CD4-positive, CD25-positive, alpha-beta regulatory T cell (primary cell): ENCODE results near the gene GRK1. TPM values are rescaled to one million over a fixed set of nuclear protein-coding genes. Genes with fewer than 3 reads are reported as not detected.

ENCODE experiments used
- ATAC-seq, 2 donors: fragments of 150-1000 bp; cut with Tn5 transposase; one replicate each; pipeline ENCODE4 v1.10.0; 2021; ENCODE audit warnings: low read depth in 2 of 2, moderate number of reproducible peaks in 2 of 2, moderate library complexity in 1 of 2
- DNase-seq, 3 donors: peaks; one replicate each; pipeline versions ENCODE4 v3.0.0 to v3.0.0-alpha.2; 2012 to 2022; ENCODE audit warnings: mixed read lengths in 1 of 3
- H3K27ac ChIP-seq: one replicate; pipeline ENCODE4 v1.7.0; 2013; ENCODE audit warnings: mild to moderate bottlenecking, low read length; ENCODE audit not compliant: insufficient read depth, poor library complexity, severe bottlenecking
- H3K27me3 ChIP-seq: one replicate; pipeline ENCODE4 v1.7.0; 2013; ENCODE audit warnings: low read length; ENCODE audit not compliant: control insufficient read depth, insufficient read depth
- H3K36me3 ChIP-seq: one replicate; pipeline ENCODE4 v1.7.0; 2013; ENCODE audit warnings: mild to moderate bottlenecking, low read length, moderate library complexity; ENCODE audit not compliant: control insufficient read depth, insufficient read depth
- H3K4me1 ChIP-seq: 2 replicates; pipeline ENCODE4 v1.7.0; 2013; ENCODE audit warnings: mild to moderate bottlenecking, low read length; ENCODE audit not compliant: insufficient read depth, control insufficient read depth, poor library complexity, severe bottlenecking
- H3K4me3 ChIP-seq: one replicate; pipeline ENCODE4 v1.7.0; 2013; ENCODE audit warnings: low read depth, mild to moderate bottlenecking, low read length, moderate library complexity
- H3K9me3 ChIP-seq, 2 experiments: 1 replicate in 1 of 2; 2 replicates in 1 of 2; pipeline ENCODE4 v1.7.0; 2013; ENCODE audit warnings: low read length in 2 of 2, mild to moderate bottlenecking in 1 of 2, moderate library complexity in 1 of 2; ENCODE audit not compliant: control insufficient read depth in 2 of 2
- H3K27ac Mint-ChIP-seq, 3 donors: one replicate each; pipeline ENCODE4 v1.8.0; 2020 to 2022; ENCODE audit warnings: mild to moderate bottlenecking in 3 of 3, mixed read lengths in 3 of 3, moderate library complexity in 2 of 3
- H3K27me3 Mint-ChIP-seq: one replicate; pipeline ENCODE4 v1.8.0; 2022; ENCODE audit warnings: mild to moderate bottlenecking, mixed read lengths
- H3K36me3 Mint-ChIP-seq: one replicate; pipeline ENCODE4 v1.8.0; 2020; ENCODE audit warnings: mixed read lengths
- H3K4me1 Mint-ChIP-seq, 4 donors: one replicate each; pipeline ENCODE4 v1.8.0; 2020 to 2022; ENCODE audit warnings: mixed read lengths in 4 of 4, mild to moderate bottlenecking in 1 of 4
- H3K4me3 Mint-ChIP-seq, 4 donors: one replicate each; pipeline ENCODE4 v1.8.0; 2020 to 2022; ENCODE audit warnings: mild to moderate bottlenecking in 4 of 4, mixed read lengths in 4 of 4, moderate library complexity in 3 of 4
- H3K9me3 Mint-ChIP-seq, 7 donors: one replicate each; pipeline ENCODE4 v1.8.0; 2020 to 2022; ENCODE audit warnings: mixed read lengths in 7 of 7, mild to moderate bottlenecking in 3 of 7, moderate library complexity in 2 of 7
- polyA plus RNA-seq, 4 donors: library from polyadenylated mRNA; unstranded; fragments of 300-500 nt; fragmentation: Illumina TruSeq; gene quantifications; one replicate each; pipeline ENCODE4 v1.2.3, GENCODE V29; 2021
- total RNA-seq: library from RNA; stranded (reverse); gene quantifications from one replicate; pipeline ENCODE4 v1.2.3, GENCODE V29; 2022

GRK1 gene
- total and polyA plus RNA-seq, 5 donors from 2014 or later = not detected

DNA sequence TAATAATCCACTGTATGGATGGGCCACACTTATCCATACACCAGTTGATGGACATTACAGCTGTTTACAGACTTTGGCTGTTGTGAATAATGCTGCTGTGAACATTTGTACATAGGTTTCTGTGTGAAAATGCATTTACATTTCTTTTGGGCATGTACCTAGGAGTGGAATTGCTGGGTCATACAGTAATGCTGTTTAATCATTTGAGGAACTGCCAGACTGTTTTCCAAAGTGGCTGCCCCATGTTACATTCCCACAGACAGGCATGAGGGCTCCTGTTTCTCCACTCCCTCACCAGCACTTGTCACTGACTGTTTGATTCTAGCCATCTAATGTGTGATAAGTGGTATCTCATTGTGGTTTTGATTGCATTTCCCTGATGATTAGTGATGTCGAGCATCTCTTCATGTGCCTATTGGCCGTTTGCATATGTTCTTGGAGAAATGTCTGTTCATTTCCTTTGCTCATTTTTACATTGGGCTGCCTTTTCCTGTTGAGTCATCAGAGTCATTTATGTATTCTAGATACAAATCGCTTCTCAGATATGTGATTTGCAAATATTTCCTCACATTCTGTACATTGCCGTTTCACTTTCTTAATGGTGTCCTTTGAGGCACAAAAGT lies 104.8 kb downstream of the GRK1 start:
- no peaks in the 10 kb centered on the region for H3K9me3 ChIP-seq
- no peaks in the 10 kb centered on the region for H3K4me1 ChIP-seq
- peaks cover 0 to 9% (median 0%) of the 10 kb centered on the region in 7 donors for H3K9me3 Mint-ChIP-seq
- H3K4me3 Mint-ChIP-seq = no peak overlapping the region
- H3K27me3 ChIP-seq = no peaks in the 10 kb centered on the region
- no peak overlapping the region for H3K27ac ChIP-seq
- ATAC-seq = peak; percentile 12 to 42
- H3K36me3 Mint-ChIP-seq = no peaks in the 10 kb centered on the region
- peaks cover 0 to 12% (median under 1%) of the 10 kb centered on the region in 4 donors for H3K4me1 Mint-ChIP-seq
- H3K27me3 Mint-ChIP-seq = no peaks in the 10 kb centered on the region
- DNase-seq = peak in 1 of 3 donors; percentile 47
- no peaks in the 10 kb centered on the region for H3K36me3 ChIP-seq
- no peak overlapping the region for H3K4me3 ChIP-seq
- no peak overlapping the region for H3K27ac Mint-ChIP-seq

DNA sequence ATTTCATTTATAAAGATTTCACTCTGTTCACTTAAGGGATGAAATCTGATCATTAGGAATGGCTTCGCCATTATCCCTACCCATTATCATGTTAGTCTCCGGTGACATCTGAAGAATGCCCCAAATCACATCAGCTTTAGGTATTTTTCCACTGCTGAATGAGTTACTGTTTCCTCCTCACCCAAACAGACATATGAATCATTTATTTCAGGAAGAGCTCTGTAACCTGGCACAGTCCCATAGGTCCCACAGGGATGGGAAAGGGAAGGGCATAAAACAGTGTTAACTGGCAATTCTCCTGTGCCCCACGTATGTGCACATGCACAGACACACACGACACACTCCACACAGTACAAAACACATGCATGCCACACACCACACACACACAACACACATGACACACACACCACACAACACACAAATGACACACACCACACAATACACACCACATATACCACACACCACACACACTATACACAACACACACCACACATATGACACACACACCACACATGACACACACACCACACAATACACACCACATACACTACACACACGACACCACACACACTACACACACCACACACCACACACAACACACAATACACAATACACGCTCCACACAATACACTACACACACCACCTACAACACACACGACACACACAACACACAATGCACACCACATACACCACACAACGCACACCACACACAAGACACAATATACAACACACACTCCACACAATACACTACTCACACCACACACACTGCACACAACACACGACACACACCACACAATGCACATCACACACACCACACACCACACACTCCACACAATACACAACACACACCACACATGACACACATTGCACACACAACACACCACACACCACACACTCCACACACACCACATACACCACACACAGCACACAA lies 107.4 kb downstream of the GRK1 start:
- no peak for ATAC-seq
- Mint-ChIP-seq H3K36me3 (no peaks in the 10 kb centered on the region), H3K4me1 (peaks cover 0 to 12% (median under 1%) of the 10 kb centered on the region in 4 donors), H3K27me3 (peaks cover 5% of the 10 kb centered on the region), H3K9me3 (peaks cover 0 to 9% (median 0%) of the 10 kb centered on the region in 7 donors), H3K4me3 (no peak overlapping the region), H3K27ac (no peak overlapping the region)
- DNase-seq = no peak
- Histone ChIP-seq H3K4me1 (no peaks in the 10 kb centered on the region), H3K4me3 (no peak overlapping the region), H3K27ac (no peak overlapping the region), H3K27me3 (peaks cover 2% of the 10 kb centered on the region), H3K9me3 (no peaks in the 10 kb centered on the region), H3K36me3 (no peaks in the 10 kb centered on the region)

DNA sequence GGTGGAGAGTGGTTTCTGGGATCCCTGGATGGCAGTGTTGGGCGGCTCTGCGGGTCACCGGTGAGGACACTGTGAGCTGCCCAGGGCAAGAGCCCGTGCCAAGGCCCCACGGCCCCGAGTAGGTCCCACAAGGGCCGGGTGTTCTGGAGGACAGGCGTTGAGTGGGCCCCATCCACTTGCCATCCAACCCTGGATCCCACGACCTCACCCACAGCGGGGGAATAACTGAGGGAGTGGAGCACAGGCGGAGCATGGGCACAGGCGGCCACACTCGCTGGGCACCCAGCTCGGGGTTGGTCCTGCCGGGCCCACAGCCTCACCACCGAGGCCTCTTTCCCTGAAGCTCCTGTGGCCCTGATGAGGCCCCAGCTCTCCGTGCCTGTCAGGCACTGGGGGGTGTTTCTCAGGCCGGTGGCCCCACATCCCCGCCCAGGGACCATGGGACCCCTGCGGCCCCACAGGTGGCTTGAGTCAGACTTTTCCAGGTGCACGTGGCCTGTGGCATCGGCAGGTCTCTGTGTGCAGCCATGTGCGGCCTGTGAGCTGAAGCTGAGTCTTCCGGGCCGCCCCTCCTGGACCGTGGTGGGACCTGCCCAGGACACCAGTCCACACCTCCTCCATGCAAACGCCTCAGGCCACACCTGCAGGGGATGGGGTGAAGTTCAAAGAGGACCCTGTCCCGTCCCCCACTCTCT lies 108.6 kb downstream of the GRK1 start:
- DNase-seq (no peak), ATAC-seq (no peak)
- peaks cover 5% of the 10 kb centered on the region for H3K27me3 Mint-ChIP-seq
- peaks cover 0 to 9% (median 0%) of the 10 kb centered on the region in 7 donors for H3K9me3 Mint-ChIP-seq
- Histone ChIP-seq H3K4me1 (no peaks in the 10 kb centered on the region), H3K27ac (no peak overlapping the region), H3K4me3 (no peak overlapping the region), H3K36me3 (no peaks in the 10 kb centered on the region), H3K27me3 (peaks cover 2% of the 10 kb centered on the region), H3K9me3 (no peaks in the 10 kb centered on the region)
- peaks cover 0 to 12% (median under 1%) of the 10 kb centered on the region in 4 donors for H3K4me1 Mint-ChIP-seq
- H3K27ac Mint-ChIP-seq = no peak overlapping the region
- no peak overlapping the region for H3K4me3 Mint-ChIP-seq
- no peaks in the 10 kb centered on the region for H3K36me3 Mint-ChIP-seq

DNA sequence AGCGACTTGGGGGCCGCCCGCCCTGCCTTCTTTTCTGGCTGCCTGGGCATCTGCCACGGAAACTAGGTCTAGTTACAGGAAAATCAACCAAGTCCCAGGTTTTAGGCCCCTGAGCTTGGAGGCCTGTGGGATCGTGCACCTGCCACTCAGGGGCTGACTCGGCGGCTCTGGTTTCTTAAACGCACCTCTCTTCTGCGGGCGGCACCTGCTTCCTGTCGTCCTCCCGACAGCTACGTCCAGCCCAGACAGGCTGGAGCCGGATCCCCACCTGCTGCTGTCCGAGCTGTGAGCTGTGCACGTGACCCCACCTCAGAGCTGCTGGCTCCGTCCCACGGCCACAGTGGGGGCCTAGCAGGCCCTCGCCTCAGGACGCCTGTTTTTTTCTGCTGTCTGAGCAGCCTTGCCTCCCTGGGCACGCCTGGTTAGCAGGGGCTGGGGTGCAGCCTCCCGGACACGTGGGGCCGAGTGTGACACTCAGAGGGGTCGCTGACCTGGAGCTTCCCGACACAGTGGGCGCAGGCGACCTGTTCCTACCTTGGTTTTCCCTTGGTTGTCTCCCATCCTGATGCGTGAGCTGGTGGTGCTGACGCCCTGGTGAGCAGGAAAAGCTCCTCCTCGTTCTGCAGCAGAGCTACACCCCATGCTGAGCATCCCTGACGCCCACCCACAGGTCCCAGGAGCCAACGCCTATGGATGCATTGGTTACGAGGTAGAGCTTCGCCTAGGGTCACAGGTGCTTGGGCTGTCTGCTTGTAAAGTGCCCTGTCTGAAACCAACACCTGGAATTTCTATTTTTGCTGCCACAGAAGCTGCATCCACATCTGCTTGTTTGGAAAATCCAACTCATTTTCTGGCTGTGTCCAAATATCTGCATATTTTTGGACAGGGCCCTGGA lies 109.5 kb downstream of the GRK1 start:
- H3K4me1 Mint-ChIP-seq = peaks cover 0 to 12% (median under 1%) of the 10 kb centered on the region in 4 donors
- Histone ChIP-seq H3K4me3 (no peak overlapping the region), H3K27me3 (peaks cover 2% of the 10 kb centered on the region), H3K27ac (no peak overlapping the region), H3K4me1 (no peaks in the 10 kb centered on the region), H3K36me3 (no peaks in the 10 kb centered on the region), H3K9me3 (no peaks in the 10 kb centered on the region)
- H3K27ac Mint-ChIP-seq = no peak overlapping the region
- H3K4me3 Mint-ChIP-seq = no peak overlapping the region
- no peak for ATAC-seq
- peaks cover 5% of the 10 kb centered on the region for H3K27me3 Mint-ChIP-seq
- no peaks in the 10 kb centered on the region for H3K36me3 Mint-ChIP-seq
- peaks cover 0 to 9% (median 0%) of the 10 kb centered on the region in 7 donors for H3K9me3 Mint-ChIP-seq
- no peak for DNase-seq

DNA sequence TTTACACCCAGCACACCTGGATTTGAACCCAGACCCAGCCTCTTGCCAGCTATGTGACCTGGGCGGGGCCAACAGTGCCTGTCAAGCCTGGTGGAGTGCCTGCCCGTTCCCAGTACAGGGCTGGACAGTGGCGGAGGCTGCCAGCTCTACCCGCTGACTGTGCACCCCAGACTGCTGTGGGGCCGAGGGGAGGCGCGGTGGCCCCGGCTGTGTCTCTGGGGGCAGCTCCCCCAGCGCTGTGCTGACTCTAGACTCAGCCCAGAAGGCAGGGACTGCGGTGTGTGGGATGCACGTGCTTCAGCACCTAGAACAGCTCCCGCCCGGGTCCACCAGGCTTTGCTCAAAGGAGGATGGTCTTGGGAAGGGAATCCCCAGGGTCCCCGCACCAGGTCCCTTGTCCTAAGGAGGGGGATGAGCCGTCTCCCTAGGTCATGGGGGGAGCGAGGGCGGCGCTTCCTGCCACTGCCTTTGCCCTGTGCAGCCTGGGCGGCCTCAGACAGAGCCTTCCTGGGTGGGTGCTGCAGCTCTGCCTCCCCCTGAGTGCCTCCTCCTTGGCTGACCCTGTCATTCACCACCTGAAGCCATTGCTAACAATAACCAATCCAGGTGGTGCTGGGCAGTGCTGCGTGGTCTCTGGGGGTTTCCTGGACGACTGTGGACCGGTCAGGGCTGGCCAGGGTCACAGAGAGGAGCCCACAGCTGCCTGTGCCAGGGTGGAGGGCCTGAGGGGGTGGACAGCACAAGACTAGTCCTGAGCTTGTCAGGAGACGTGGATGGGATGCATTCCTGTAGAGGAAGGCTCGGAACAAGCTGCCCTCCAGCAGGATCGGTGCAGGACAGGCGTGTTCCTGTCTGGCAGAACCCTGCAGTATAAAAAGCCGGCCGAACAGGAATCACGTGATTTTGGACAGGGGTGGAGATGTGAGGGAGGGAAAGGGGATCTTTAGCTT lies 110.6 kb downstream of the GRK1 start:
- H3K4me3 ChIP-seq = no peak overlapping the region
- no peak for ATAC-seq

DNA sequence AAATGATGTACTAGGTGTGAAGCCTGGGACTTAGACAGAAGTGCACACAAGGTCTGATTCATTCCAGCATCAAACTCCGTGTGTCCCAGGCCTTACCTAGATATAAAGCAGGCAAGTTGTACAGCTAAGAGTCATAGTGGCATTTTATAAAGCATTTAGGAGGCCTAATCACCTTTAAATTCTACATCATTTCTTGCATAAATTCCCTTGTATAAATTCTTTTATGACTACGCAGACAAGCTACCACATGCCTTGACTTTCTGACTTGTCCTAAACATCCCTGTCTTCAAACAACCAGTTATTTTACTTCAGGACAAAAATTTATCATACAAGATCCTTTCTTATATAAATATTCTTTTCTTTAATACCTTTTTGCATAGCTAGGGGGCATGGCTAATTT lies 114.6 kb downstream of the GRK1 start:
- Histone ChIP-seq H3K27me3 (peaks cover 9% of the 10 kb centered on the region), H3K4me3 (no peak overlapping the region), H3K36me3 (no peaks in the 10 kb centered on the region), H3K4me1 (no peaks in the 10 kb centered on the region), H3K9me3 (no peaks in the 10 kb centered on the region), H3K27ac (no peak overlapping the region)
- no peaks in the 10 kb centered on the region for H3K4me1 Mint-ChIP-seq
- H3K27ac Mint-ChIP-seq = peak overlapping the region in 1 of 3 donors; percentile 10
- no peaks in the 10 kb centered on the region for H3K36me3 Mint-ChIP-seq
- DNase-seq (no peak), ATAC-seq (no peak)
- H3K4me3 Mint-ChIP-seq = no peak overlapping the region
- peaks cover 18% of the 10 kb centered on the region for H3K27me3 Mint-ChIP-seq
- peaks cover 0 to 2% (median 0%) of the 10 kb centered on the region in 7 donors for H3K9me3 Mint-ChIP-seq

More for the DNA sequence above, 110.6 kb downstream of the GRK1 start:
- Histone ChIP-seq H3K4me1 (no peaks in the 10 kb centered on the region), H3K9me3 (no peaks in the 10 kb centered on the region), H3K36me3 (no peaks in the 10 kb centered on the region), H3K27me3 (peaks cover 2% of the 10 kb centered on the region), H3K27ac (no peak overlapping the region)
- Mint-ChIP-seq H3K9me3 (peaks cover 0 to 2% (median 0%) of the 10 kb centered on the region in 7 donors), H3K36me3 (no peaks in the 10 kb centered on the region), H3K27ac (no peak overlapping the region), H3K27me3 (peaks cover 7% of the 10 kb centered on the region), H3K4me3 (no peak overlapping the region), H3K4me1 (peaks cover 0 to 3% (median 0%) of the 10 kb centered on the region in 4 donors)
- no peak for DNase-seq
